Activated B cell treated with CpG ODN at 0.5 μM for 24 hours (primary cell): ENCODE data around the gene PPP1R8. TPM values are rescaled to one million over a fixed set of nuclear protein-coding genes. Genes with fewer than 3 reads are reported as not detected.
A peak's percentile ranks its signal among the peaks of the same experiment; 100 is the strongest.
"Not testable (repeated sequence)": the region's sequence is repeated elsewhere in the genome, so short reads cannot be mapped to it uniquely, and the experiment has no call there.

ENCODE experiments used
- ATAC-seq: fragments of 200-7000 bp; cut with Tn5 transposase; one replicate; pipeline ENCODE4 v1.10.0; 2021; ENCODE audit warnings: low read depth, mild to moderate bottlenecking, moderate library complexity
- CTCF ChIA-PET: fragments of 350-600 bp; sonication (Branson Sonifier 250); formaldehyde crosslinking; loops from one replicate; lab custom pipeline; 2021; ENCODE audit warnings: antibody characterized with exemption; lab: Charles Lee
- POLR2A ChIA-PET: fragments of 350-600 bp; sonication (Branson Sonifier 250); formaldehyde crosslinking; loops from one replicate; lab custom pipeline; 2021; ENCODE audit warnings: antibody characterized with exemption; lab: Charles Lee
- DNase-seq: peaks from one replicate; pipeline ENCODE4 v3.0.0; 2022
- H3K27ac Mint-ChIP-seq: one replicate; pipeline ENCODE4 v1.8.0; 2020; ENCODE audit warnings: mixed read lengths
- H3K27me3 Mint-ChIP-seq: one replicate; pipeline ENCODE4 v1.8.0; 2021; ENCODE audit warnings: mixed read lengths
- H3K36me3 Mint-ChIP-seq: one replicate; pipeline ENCODE4 v1.8.0; 2021; ENCODE audit warnings: low read depth, mixed read lengths
- H3K4me1 Mint-ChIP-seq: one replicate; pipeline ENCODE4 v1.8.0; 2021; ENCODE audit warnings: mixed read lengths
- H3K4me3 Mint-ChIP-seq: one replicate; pipeline ENCODE4 v1.8.0; 2020; ENCODE audit warnings: mild to moderate bottlenecking, mixed read lengths
- H3K9me3 Mint-ChIP-seq: one replicate; pipeline ENCODE4 v1.8.0; 2020; ENCODE audit warnings: mixed read lengths
- intact Hi-C: fragments of 100-400 bp; cut with micrococcal nuclease; formaldehyde crosslinking; loops from one replicate; pipeline ENCODE4 v1.15.1; 2024
- total RNA-seq: library from RNA; stranded (reverse); gene quantifications from 2 replicates; pipeline ENCODE4 v1.2.3, GENCODE V29; 2022
- TF ChIP-seq, protein P1 (sequence below): fragments of 200-600 bp; IDR thresholded peaks from one replicate; pipeline ENCODE4 v1.8.0; 2022; ENCODE audit warnings: antibody characterized with exemption, mild to moderate bottlenecking

The PPP1R8 gene
- total RNA-seq, 1 donor from 2014 or later = 48.3 TPM

DNA sequence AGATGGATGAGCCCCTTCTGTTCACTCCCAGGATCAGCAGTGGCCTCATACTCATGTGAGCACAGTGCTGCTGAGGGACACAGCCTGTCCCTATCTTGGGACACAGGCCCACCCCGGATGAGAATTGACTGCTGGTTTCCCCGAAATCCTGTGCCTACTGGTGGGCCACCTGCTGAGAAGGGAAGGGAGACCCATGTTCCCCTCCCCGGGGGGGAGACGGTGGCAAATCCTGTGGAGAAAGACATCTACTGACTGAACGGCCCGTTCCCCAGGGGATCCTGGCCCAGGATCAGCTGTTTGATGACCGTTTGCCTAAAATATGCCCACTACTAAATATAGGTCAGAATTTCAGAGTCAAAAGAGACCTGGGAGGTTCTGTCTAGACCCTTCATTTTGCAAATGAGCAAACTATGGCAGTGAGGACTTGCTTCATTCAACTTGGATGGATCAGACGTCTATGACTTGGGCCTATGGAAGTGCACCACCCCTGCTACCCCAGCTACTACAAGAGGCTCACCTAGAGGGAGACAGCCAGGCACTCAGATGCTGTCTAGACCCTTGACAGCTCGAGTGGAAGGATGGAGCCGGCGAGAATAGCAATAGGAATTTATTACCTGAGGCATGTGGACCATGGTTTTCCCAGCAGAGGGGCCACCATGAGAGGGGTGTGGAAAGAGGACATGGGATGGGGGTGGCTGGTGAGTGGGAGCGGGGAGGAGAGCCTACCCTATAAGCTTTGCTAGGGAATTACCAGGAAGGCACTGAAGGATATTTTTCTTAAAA lies 26.2 kb downstream of the PPP1R8 start:
- Mint-ChIP-seq H3K4me3 (no peak overlapping the region), H3K36me3 (peaks cover 2% of the 10 kb centered on the region), H3K9me3 (no peaks in the 10 kb centered on the region), H3K27ac (no peak overlapping the region), H3K27me3 (no peaks in the 10 kb centered on the region), H3K4me1 (peaks cover 14% of the 10 kb centered on the region)
- CTCF ChIA-PET = interaction anchor here (0.8 to 3.8 kb wide), 12 partner anchors 23 to 352 kb away, joined by 3 to 88 read pairs (median 4); no protein-coding TSS in a partner anchor
- no peak for DNase-seq
- intact Hi-C loops = loop anchor here (5.0 kb wide), 1 partner anchor 106 kb away; no protein-coding TSS in a partner anchor
- TF ChIP-seq, protein P1, sequence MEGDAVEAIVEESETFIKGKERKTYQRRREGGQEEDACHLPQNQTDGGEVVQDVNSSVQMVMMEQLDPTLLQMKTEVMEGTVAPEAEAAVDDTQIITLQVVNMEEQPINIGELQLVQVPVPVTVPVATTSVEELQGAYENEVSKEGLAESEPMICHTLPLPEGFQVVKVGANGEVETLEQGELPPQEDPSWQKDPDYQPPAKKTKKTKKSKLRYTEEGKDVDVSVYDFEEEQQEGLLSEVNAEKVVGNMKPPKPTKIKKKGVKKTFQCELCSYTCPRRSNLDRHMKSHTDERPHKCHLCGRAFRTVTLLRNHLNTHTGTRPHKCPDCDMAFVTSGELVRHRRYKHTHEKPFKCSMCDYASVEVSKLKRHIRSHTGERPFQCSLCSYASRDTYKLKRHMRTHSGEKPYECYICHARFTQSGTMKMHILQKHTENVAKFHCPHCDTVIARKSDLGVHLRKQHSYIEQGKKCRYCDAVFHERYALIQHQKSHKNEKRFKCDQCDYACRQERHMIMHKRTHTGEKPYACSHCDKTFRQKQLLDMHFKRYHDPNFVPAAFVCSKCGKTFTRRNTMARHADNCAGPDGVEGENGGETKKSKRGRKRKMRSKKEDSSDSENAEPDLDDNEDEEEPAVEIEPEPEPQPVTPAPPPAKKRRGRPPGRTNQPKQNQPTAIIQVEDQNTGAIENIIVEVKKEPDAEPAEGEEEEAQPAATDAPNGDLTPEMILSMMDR = no peak
- no peak for ATAC-seq
- POLR2A ChIA-PET = interaction anchor here (0.7 to 2.0 kb wide), 5 partner anchors 8 to 352 kb away, joined by 3 to 21 read pairs (median 4); no protein-coding TSS in a partner anchor

DNA sequence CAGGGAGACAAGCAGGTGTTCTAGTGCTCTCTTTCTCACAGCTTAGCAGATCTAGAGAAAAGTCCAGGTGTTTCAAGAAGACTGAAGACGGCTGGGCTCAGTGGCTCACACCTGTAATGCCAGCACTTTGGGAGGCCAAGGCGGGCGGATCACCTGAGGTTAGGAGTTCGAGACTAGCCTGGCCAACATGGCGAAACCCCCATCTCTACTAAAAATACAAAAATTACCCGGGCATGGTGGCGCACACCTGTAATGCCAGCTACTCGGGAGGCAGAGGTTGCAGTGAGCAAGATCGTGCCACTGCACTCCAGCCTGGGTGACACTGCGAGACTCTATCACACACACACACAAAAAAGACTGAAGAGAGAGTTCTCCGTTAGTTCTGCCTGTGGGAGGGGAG lies 27.0 kb downstream of the PPP1R8 start:
- not testable (repeated sequence) for ATAC-seq, H3K27ac Mint-ChIP-seq, H3K27me3 Mint-ChIP-seq, H3K4me3 Mint-ChIP-seq, H3K9me3 Mint-ChIP-seq, H3K36me3 Mint-ChIP-seq, DNase-seq
- ChIA-PET CTCF (interaction anchor here (0.5 to 3.8 kb wide), 20 partner anchors 18 to 352 kb away, joined by 3 to 88 read pairs (median 4); no protein-coding TSS in a partner anchor), POLR2A (interaction anchor here (0.5 to 2.0 kb wide), 9 partner anchors 9 to 1037 kb away, joined by 3 to 21 read pairs (median 4); no protein-coding TSS in a partner anchor)
- intact Hi-C loops = loop anchor here (5.0 kb wide), 1 partner anchor 105 kb away; no protein-coding TSS in a partner anchor
- peaks cover 21% of the 10 kb centered on the region for H3K4me1 Mint-ChIP-seq

DNA sequence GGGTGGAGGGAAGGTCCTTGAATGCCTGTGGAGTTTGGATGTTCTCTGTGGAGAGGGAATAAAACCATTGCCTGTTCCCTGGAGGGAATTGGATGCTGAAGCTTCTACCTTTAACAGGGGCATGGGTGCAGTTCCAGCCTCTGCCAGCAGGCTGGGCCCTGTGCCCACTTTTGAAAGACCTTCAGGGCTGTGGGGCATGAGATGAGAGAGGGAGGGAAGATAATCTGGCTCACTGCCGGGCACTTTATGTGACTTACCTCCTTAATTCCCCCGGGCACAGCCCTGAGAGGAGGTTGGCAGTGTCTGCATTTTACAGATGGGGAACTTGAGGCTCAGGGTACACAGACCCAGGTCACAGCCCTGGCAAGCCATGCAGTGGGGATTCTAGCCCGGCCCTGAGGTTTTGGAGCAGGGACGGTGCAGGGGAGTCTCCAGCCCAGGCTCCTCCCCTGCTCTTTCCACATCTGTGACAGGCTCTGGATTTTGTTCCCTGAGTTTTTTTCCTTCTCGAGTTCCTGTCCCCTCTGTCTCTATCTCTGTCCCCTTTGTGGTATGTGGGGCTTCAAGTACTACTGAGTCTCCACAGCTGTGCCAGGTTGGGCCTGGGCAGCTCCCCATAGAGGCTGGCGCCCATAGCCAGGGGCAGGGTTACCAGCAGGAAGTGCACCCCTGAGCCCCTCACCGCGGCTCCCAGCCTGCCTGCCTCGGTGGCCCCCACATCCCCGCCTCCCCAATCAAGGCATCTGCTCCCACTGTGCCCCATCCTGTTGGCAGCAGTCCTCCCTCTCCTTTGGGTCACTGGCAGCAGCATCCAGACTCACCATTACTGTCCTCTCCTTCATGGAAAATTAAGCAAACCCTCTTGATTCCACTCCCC lies 27.7 kb downstream of the PPP1R8 start:
- ChIA-PET CTCF (interaction anchor here (0.5 to 3.8 kb wide), 20 partner anchors 17 to 351 kb away, joined by 3 to 88 read pairs (median 4); no protein-coding TSS in a partner anchor), POLR2A (interaction anchor here (0.5 to 2.0 kb wide), 8 partner anchors 33 to 1038 kb away, joined by 3 to 21 read pairs (median 4); no protein-coding TSS in a partner anchor)
- Mint-ChIP-seq H3K27me3 (no peaks in the 10 kb centered on the region), H3K9me3 (no peaks in the 10 kb centered on the region), H3K4me1 (peaks cover 28% of the 10 kb centered on the region), H3K4me3 (no peak overlapping the region), H3K27ac (peak overlapping the region; percentile 68), H3K36me3 (no peaks in the 10 kb centered on the region)
- intact Hi-C loops = loop anchor here (1.0 to 5.0 kb wide), 5 partner anchors 33 to 351 kb away; partner anchors contain the start of gene EYA3
- ATAC-seq (peak; percentile 88), DNase-seq (peak; percentile 80)
- TF ChIP-seq, protein P1 = peak; percentile 95

DNA sequence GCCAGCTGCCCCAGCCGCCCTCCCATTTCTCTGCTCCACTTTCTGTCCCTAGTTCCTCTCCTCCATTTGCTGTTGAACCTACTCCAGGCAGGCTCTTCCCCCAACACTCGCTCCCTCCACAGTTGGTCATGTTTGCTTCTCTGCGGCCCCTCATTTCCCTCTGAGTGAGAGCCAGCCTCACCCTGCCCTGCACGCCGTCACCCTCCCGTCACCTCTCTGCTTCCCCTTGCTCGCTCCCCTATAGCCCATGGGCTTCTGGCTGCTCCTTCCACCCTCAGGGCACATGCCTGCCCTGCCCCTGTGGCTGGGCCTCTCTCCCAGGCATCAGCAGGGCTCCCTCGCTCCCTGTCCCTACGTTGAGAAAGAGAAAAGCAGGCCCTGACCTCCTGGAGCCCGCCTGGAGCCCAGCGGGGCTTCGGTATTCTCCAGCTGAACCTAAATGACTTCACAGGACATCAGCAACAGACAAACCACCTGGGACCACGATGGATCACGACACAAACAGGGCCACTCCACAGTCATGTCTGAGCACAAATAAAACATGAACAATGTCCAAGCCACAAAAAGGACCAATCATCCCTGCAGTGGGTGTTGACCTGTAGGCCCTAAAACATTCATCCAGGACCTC lies 28.5 kb downstream of the PPP1R8 start:
- Mint-ChIP-seq H3K27me3 (no peaks in the 10 kb centered on the region), H3K36me3 (no peaks in the 10 kb centered on the region), H3K27ac (no peak overlapping the region), H3K4me1 (peaks cover 36% of the 10 kb centered on the region), H3K9me3 (no peaks in the 10 kb centered on the region), H3K4me3 (no peak overlapping the region)
- DNase-seq (no peak), ATAC-seq (no peak)
- ChIA-PET CTCF (interaction anchor here (1.0 to 3.8 kb wide), 5 partner anchors 33 to 350 kb away, joined by 4 to 88 read pairs (median 6); no protein-coding TSS in a partner anchor), POLR2A (interaction anchor here (1.4 kb wide), 1 partner anchor 34 kb away, joined by 3 read pairs; no protein-coding TSS in a partner anchor)
- TF ChIP-seq, protein P1 = no peak
- intact Hi-C loops = loop anchor here (1.0 to 5.0 kb wide), 5 partner anchors 32 to 350 kb away; partner anchors contain the start of gene EYA3

DNA sequence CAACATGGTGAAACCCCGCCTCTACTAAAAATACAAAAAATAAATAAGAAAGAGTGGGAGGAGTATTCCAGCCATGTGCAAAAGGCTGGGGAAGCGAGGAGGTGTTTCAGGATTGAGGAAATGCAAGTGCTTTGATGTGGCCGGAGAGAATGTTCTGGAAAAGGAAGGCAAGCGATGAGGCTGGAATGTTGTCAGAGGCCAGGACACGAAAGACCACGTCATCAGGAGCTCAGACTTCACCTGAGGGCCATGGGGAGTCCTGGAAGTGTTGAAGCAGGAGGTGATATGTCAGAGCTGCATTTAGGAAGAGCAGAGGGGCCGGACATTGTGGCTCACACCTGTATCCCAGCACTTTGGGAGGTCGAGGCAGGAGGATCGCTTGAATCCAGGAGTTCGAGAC lies 30.9 kb downstream of the PPP1R8 start:
- Mint-ChIP-seq H3K4me1 (peaks cover 58% of the 10 kb centered on the region), H3K4me3 (no peak overlapping the region), H3K36me3 (no peaks in the 10 kb centered on the region), H3K9me3 (no peaks in the 10 kb centered on the region), H3K27ac (no peak overlapping the region), H3K27me3 (no peaks in the 10 kb centered on the region)
- ChIA-PET CTCF (no interaction called here), POLR2A (interaction anchor here (1.4 kb wide), 1 partner anchor 30 kb away, joined by 4 read pairs; no protein-coding TSS in a partner anchor)
- ATAC-seq (no peak), DNase-seq (no peak)
- TF ChIP-seq, protein P1 = no peak
- intact Hi-C loops = no loop called here
